Inferior parietal cortex (tissue), 1 donor: ENCODE results near the gene SHB.
A peak's percentile ranks its signal among the peaks of the same experiment; 100 is the strongest.
"Not testable (repeated sequence)": the region's sequence is repeated elsewhere in the genome, so short reads cannot be mapped to it uniquely, and the experiment has no call there.

Experiments
- DNase-seq: peaks from one replicate; pipeline ENCODE4 v3.0.0-alpha.2; 2016; ENCODE audit errors: extremely low spot score

SHB gene

DNA sequence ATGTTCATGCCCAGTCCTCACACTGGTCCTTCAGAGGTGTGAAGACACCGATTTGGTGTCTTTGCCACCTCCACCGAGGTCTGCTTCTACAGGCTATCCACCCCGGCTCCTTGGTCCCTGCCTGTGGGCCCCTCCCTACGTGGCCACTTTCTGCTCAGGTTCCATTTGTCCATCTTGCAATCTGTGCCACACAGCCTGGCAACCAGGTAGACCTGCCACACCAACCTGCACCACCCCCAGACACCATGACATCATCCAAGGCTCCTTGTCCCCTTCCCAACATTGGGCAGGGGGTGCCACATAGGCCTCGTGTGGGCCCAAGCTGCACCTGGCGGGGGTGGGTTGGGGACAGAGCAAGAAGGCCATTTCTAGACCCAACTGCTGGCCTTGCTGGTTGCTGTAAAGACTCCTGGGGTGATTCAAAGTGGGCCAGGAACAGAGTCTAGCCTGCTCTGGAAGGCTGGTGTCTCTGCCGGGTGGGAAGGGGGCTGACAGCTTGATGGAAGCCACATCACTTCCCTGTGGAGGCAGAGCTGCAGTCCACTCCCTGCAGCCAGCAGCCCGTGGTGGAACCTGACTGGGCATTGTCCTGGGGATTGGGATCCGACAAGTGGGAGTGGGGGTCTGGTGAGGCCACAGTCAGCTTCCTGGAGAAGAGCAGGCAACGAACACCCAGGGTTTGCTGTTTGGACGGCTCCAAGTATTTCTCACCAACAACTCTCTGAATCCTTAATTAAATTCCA, 99.3 kb downstream of the SHB start:
- DNase-seq, result no peak

DNA sequence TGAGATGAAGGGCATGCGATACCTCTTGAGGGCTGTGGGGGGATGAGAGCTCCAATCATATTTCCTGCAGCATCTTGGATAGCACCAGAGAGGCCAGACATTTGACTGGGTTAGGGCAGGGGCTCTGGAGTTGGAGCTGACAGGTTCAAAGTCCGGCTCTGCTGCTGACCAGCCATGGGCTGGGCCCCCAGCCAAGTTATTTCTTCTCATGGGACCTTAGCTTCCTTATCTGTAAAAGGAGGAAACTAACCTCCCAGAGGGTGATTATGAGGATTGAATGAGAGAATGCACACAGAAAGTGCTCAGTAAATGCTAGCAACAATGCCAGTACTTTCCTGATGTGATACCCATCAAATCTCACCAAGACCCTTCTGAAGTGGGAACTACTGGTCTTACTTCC, 99.9 kb downstream of the SHB start:
- no peak for DNase-seq

DNA sequence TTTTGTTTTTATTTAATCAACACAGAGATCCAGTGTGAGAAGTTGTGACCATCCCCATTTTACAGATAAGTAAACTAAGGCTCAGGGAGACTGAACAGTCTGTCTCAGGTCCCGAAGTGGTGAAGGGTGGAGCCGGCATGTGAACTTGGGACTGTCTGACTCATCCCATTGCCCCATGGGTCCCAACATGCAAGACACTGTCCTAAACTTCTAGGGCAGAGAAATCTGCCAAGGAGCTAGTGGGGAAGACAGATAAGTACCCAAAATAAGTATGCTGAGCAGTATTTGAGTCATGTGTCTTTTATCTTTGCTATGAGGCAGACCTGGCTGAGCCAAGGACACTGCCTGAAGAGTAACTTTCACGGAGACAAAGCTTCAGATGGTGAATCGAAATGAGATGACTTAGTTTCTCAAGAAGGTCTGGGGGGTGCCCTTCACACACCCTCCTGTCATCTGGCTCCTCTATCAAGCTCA, 100.8 kb downstream of the SHB start:
- no peak for DNase-seq

DNA sequence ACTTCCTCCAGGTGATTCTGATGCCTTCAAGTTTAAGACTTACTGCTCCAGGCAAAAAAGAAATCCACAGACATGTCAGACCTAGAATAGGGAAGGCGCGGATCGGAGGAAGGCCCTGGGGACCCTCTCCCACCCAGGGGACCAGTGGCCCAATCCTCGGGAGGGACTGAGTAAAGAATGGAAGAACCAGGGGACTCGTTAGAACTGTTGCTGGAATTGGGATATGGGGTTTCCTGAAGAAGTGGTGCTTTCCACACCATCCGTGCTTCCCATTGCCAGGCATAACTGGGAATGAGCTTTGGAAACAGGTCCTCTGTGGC, 101.3 kb downstream of the SHB start:
- no peak for DNase-seq

DNA sequence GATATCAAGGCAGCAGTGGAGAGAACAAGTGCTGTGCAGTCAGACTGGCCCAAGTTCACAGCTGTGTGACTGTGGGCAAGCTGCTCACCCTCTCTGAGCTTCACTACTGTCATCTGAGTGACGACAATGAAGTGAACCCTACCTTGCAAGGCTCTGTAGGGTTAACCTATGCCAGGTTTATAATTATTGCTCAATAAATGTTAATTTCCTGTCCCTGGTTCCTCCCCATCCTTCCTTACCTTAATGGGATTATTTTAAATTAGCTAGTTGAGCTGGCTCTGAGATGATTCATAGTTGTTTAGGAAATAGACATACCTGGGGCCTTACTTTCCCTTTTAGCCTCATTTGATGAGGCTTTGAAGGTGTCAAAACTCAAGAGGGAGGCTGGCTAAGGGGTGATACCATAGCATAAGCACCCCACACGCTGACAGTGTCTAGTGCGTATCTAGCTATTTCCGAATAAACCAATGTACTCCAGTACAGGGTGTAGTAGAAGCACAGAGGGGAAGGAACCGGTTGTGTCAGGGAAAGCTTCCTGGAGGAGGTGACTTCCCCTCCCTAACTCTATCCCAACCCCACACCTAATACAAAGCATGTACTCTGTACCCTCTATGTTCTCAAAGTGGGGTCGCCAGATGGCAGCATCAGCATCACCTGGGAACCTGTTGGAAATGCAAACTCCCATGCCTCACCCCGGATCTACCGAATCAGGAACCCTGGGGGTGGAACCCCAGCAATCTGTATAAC, 101.8 kb downstream of the SHB start:
- no peak for DNase-seq

DNA sequence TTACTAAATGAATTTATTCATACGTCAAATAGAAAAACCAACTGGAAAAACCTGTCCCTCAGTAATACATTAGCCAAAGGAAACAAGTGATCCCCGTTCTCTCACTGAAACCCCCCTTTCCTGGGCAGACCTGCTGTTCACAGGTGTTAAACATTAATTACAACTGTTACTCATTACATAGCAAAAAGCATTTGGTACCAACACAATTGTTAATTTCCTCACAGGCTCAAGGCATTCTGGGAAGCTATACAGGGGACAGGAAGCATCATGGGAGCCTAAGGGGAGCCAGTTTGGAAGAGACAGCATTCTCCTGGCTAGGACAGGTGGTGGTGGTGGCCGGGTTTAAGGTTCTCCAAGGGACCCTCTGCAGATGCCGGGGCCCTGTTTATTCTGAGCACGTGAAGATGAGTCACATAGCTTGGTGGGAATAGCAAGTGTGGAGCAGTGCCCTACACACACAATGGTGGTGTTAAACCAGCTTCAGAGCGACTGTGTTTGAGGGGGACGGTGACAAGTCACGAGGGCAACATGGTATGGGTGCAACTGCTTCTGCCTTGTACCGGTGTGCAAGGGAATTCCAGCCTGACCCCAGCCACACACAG, 102.5 kb downstream of the SHB start:
- DNase-seq, result no peak

DNA sequence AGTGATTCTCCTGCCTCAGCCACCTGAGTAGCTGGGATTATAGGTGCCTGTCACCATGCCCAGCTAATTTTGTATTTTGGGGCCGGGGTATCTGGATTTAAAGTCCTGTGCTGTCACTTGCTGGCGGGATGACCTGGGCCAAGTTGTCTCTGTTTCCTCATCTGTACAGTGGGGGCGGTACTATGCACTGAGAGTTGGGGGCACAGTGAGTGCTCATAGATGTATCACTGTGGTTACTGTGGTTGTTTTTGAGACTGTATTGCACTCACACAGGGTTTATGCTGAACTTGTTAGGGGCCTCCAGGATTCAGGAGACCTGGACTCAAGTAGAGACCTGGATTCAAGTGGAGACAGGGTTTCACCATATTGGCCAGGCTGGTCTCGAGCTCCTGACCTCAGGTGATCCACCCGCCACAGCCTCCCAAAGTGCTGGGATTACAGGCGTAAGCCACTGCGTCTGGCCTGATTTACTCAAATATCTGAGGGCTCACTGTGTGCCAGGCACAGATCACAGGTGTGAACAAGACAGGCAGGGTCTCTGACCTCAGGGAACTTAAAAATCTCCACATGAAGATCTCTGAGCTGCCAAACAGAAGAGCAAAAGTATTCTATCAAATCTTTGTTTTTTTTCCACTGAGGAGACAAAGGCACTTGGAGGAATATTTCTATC, 103.2 kb downstream of the SHB start:
- DNase-seq, result not testable (repeated sequence)

DNA sequence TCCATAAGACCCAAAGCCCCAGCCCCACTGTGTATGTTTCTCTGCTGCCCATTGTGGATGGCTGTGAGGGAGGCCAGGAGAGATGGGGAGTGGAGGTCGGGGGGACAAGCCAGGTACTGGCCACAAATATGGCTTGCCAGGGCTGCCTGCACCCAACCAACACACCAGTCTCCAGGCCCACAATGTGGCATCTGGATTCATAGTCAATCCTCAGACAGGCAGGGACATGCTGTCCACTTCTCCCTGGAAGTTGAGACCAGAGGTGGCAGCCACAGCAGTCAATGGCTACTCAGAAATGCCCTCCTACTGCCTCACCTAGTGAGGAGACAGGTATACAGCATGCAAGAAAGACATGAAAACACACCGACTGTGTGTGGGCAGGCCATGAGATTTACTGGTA, 103.9 kb downstream of the SHB start:
- DNase-seq, result no peak

DNA sequence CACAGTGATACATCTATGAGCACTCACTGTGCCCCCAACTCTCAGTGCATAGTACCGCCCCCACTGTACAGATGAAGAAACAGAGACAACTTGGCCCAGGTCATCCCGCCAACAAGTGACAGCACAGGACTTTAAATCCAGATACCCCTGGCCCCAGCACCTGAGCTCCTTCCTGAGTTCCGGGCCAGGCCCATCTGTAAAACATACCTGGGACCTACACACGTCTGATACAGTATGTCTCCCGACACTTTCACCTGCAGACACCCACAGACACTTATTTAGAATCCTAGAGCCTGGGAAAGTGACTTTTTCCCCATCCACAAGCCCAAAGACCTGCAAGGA, 104.3 kb downstream of the SHB start:
- no peak for DNase-seq

DNA sequence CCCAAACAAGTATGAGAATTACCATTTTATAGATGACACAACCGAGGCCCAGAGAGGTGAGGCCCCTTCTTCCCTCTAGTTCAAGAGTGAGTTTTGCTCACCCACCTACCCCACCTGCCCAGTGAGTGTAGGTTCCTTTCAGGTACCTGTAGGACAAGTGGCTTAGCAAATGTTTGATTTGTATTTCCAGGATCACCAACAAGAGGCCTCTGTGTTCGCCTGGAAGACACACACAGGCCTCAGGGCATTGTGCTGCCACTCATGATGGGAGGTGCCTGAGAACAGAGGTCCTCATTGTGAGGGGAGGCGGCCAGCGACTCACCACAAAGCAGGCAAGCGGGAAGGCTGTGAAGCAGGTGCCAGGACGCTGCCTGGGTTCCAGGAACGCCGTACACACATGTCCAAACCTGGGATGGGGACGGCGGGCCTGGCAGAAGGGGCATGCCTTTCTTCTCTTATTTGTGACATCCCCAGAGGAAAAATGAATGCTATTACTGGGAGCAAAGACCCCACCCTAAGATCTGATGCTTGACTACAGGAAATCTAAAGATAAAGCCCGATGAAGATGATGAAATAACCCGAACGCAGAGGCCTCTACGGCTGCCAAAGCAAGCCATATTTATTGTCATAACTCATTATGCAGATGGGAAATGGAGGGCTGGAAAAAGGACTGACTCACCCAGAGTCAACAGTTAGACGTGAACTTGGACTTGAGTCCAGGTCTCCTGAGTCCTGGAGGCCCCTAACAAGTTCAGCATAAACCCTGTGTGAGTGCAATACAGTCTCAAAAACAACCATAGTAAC, 104.9 kb downstream of the SHB start:
- DNase-seq, result peak; percentile 68

DNA sequence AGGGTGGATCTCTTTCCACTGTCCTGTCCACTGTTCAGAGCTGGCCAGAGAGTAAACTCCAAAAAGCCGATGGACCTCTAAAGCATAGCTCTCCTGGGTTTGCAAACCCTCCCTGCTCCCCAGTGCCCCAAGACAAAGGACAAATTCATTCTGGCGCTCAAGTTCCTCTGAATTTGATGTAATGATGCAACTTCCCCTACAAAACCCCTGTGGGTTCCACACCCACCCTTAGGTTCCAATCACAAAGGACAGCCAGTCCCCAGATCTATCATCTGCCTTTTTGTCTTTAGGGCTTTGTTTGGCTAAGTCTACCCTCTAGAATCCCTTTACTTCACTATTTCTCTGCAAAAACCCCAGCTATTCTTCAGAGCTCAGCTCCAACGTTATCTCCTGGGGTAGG, 107.7 kb downstream of the SHB start:
- no peak for DNase-seq

DNA sequence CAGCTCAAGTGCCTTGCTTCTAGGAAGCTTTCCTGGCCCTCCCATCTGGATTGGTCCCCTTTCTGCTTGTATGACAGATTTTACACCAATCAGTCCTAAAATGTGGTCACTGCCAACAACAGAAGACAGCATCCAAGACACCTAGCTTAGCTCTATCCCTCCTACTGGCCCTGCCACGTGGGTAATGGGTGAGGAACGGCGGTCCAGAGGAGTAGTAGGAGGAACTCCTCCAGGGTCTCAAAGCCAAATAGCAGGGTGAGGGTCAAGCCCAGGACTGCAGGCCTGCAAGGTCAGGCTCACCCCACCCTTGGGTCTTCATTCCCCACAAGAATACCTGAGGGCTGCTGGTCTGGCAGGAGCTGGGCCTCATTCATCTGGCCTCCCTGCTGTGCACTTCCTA, 108.4 kb downstream of the SHB start:
- DNase-seq, result no peak

DNA sequence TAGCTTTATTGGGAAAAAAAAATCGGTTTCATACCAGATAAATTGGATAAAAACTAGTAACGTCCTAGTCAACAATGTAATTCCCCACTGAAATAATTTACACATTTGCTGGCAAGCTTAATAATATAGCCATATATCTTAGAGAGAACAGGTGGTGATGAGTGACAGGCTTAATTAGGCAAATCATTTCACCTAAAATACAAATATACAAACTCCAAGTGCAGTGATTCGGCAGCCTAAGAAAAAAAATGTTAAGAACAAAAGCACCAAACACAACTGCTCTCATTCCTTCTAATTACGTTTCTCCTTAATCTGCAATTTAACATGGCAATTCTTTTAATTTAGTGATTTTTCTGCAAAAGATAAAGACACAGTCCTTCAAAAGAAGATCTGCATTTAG, 109.1 kb downstream of the SHB start:
- no peak for DNase-seq

DNA sequence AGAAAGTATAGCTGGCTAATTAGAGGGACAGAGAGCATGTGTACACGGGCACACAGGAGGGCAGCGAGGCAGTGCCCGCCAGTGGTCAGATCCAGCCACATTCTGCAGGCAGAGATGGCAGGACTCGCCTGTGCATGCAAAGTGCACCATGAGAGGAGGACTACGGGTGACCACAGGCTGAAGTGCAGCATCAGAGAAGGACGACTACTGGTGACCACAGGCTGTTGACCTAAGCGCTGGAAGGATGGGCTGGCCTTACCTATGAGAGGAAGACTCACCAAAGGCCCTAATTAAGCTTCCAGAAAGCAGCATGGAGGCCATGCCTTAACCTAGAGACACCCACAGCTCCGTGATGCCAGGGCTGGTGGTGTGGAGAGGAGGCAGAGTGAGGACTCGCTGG, 110.9 kb downstream of the SHB start:
- DNase-seq, result no peak

DNA sequence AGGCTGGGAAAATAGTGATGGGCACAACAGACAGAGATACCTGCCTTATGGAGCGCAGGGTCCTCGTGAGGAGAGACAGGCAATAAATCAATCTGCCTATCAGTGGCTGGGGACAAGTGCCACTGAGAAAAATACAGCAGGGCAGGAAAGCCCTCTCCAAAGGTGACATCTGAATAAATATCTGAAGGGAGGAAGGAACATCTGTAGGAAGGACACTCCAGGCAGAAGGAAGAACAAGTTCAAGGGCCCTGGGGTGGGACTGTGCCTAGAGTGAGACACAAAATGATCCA, 111.4 kb downstream of the SHB start:
- no peak for DNase-seq

DNA sequence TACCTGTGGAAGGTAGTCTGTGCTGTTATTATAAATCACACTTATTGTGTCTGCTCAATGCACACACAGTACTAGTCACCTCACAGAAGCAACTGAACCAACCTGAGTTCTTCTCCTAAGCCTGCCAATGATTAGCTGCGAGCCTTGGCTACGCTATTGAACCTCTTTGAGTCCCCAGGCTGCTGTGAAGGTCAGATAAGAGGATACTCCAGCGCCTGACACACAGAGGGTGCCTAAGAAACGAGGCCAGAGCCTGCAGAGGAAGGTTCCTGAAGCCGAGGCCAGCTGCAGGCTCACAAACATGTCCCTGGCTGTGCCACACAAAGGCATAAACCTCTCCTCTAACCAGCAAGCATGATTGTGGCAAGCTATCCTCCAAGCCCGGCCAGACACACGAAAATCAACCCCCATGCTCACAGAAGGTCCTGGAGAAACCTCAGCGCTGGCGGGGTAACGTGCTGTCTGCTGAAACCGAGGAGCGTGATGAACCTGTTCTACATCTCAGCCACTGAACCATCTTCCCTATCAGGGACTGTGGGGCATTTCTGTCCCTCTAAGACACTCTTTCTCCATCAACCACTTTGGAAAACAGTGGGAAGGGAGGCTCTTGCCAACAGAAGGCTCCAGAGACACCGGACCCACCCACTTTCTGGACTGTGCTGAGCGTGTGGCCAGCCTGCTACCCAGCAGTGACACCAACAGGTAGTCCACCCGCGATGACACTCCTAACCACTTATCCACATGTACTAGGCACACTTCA, 111.9 kb downstream of the SHB start:
- DNase-seq, result no peak

DNA sequence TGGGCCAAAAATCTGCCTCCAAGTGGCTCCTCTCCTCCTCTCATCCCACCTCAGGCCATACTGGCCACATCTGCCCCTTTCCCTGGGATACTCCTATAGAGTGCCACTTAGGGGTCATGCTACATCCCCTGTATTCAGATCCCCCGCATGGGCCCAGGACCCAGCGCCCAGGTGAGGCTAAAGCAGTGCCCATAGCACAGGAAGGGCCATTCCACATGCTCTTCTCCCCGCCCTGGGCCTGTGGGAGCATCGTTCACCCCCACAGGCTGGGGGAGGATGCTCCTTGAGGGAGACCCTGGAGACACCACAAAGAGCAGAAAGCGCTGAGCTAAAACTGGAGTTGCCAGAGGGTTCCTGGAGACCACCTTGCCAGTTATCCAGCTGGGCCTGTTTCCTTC, 112.6 kb downstream of the SHB start:
- DNase-seq, result no peak

DNA sequence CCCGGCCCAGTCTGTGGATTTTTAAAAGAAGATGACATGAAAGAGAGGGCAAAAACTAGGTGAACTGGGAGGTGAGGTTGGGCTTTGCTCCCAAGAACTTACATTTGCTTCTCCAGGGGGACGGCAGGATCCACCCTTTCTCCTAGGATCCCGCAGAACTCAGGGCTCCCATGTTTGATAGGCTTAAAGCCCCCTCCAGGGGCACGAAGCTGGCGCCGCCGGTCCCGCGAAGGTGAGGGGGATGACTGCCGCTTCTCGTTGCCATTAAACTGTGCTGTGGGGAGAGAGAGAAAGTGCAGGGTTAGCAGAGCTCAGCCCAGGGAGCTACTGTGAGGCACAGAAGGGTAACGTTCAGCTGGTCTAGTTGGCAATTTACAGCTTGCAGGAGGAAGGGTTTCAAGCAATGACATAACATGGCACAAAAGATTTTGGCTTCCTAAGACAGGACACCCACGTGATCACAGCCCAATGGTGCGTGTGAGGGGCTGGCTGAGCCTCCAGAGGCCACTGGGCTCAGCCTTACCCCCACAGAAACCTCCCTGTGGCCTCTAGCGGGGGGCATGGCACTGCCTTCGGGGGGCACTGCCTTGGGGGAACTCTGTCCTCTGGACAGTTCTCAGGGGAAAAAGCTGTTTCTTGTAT, 113.1 kb downstream of the SHB start:
- DNase-seq, result no peak

DNA sequence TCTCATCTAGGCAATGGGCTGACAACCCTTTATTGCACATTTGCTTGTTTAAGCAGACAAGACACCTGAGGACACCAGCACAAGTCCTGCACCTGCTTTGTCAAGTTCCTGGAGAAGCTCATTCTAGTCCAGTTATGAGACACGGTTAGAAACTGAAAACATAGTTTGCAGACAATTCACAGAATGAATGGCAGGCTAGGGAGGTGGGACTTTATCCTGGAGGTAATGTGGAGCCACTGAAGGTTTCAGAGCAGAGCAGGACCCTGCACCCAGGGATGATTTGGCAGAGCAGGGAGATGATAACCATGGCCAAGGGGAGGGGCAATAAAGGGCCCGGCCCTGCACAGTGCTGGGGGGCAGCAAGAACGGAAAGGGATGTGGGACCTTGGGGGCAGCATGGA, 114.4 kb downstream of the SHB start:
- DNase-seq, result no peak

DNA sequence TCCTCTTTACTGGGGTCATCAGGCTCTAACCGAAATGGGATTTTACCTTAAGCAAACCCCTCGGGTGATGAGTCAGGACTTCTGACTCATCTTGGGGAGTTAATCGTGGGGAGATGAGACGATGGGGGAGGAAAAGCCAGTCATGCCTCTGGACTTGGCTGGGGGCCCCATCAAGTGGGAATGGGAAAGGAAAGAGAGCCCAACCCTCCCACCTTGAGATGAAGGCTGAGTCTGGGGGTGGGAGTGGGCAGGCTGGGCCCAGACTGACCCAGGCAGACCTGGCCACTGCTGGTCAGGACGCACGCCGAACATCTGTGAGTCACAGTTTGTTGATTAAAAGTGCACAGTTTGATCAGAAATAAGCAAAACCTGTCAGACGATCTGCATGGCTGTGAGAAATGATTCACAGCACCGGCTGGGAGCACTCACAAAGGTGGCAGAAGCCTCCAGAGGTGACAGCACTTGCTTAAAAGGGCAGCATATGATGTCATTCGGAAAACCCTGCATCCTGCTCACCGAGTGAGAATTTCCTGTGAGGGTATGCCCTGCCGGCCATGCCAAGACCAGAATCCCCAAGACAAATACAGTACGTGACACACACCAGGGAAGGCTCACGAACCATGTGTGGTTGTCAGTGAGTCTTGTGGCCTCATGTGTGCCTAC, 115.1 kb downstream of the SHB start:
- DNase-seq, result no peak
